A673 (cell line): ENCODE data around the gene SUCLG2. TPM values are rescaled to one million over a fixed set of nuclear protein-coding genes. Genes with fewer than 3 reads are reported as not detected.

Experiments used
- BruUV-seq: library from RNA; stranded (reverse); fragments of 400-500 nt; replicated peaks from 2 replicates; lab custom pipeline; 2021; lab: Mats Ljungman, UMichigan
- CTCF ChIA-PET: fragments of 300-600 bp; sonication (Branson Sonifier 250); formaldehyde crosslinking; loops from one replicate; lab custom pipeline; 2022; ENCODE audit warnings: antibody characterized with exemption; lab: Charles Lee
- POLR2A ChIA-PET: fragments of 300-600 bp; sonication (Branson Sonifier 250); formaldehyde crosslinking; loops from one replicate; lab custom pipeline; 2022; ENCODE audit warnings: antibody characterized with exemption; ENCODE audit not compliant: low non-redundant PET; lab: Charles Lee
- DNase-seq: peaks from one replicate; pipeline ENCODE4 v3.0.0-alpha.2; 2015; ENCODE audit warnings: low spot score
- H3K27ac ChIP-seq: fragments of 200-600 bp; sonication (generic); 2 replicates; pipeline ENCODE4 v1.5.1; 2016; ENCODE audit warnings: mixed run types, low read depth, mild to moderate bottlenecking, mixed read lengths, antibody characterized with exemption, low read length; ENCODE audit not compliant: poor library complexity, severe bottlenecking
- H3K27me3 ChIP-seq: fragments of 200-600 bp; sonication (generic); replicated peaks from 2 replicates; pipeline ENCODE4 v1.6.1; 2017; ENCODE audit warnings: mixed run types, low read depth, mild to moderate bottlenecking, mixed read lengths, antibody characterized with exemption, low read length; ENCODE audit not compliant: insufficient read depth, poor library complexity
- H3K36me3 ChIP-seq: fragments of 200-600 bp; sonication (generic); 2 replicates; pipeline ENCODE4 v1.6.1; 2016; ENCODE audit warnings: mixed run types, mild to moderate bottlenecking, mixed read lengths, antibody characterized with exemption, low read length; ENCODE audit not compliant: insufficient read depth, poor library complexity, severe bottlenecking
- H3K4me1 ChIP-seq: fragments of 200-600 bp; sonication (generic); 2 replicates; pipeline ENCODE4 v1.6.1; 2017; ENCODE audit warnings: mixed run types, mild to moderate bottlenecking, mixed read lengths, antibody characterized with exemption, low read length; ENCODE audit not compliant: insufficient read depth, poor library complexity, severe bottlenecking
- H3K4me3 ChIP-seq: fragments of 200-600 bp; sonication (generic); 2 replicates; pipeline ENCODE4 v1.5.1; 2016; ENCODE audit warnings: low read depth, mixed run types, mild to moderate bottlenecking, mixed read lengths, low read length; ENCODE audit not compliant: poor library complexity, severe bottlenecking
- H3K9me3 ChIP-seq: fragments of 200-600 bp; sonication (generic); 2 replicates; pipeline ENCODE4 v1.6.1; 2016; ENCODE audit warnings: mixed run types, low read depth, mild to moderate bottlenecking, mixed read lengths, antibody characterized with exemption, low read length; ENCODE audit not compliant: poor library complexity, severe bottlenecking
- CTCF ChIP-seq: fragments of 300-800, 200-600 bp; sonication (generic); conservative IDR thresholded peaks from 2 replicates; pipeline ENCODE4 v1.5.1; 2017; ENCODE audit warnings: low read depth, mild to moderate bottlenecking, antibody characterized with exemption, low read length, moderate library complexity, mixed read lengths
- EZH2 ChIP-seq: fragments of 200-600 bp; sonication (generic); IDR thresholded peaks from 2 replicates; pipeline ENCODE4 v1.6.1; 2017; ENCODE audit warnings: borderline replicate concordance, low read depth, mild to moderate bottlenecking, mixed read lengths, antibody characterized with exemption, low read length; ENCODE audit not compliant: poor library complexity, severe bottlenecking
- intact Hi-C: fragments of 100-400 bp; cut with micrococcal nuclease; formaldehyde crosslinking; loops from one replicate; pipeline ENCODE4 v1.10.0; 2022; ENCODE audit not compliant: unreplicated experiment
- total RNA-seq: library from RNA; stranded (reverse); gene quantifications from 2 replicates; pipeline ENCODE4 v1.2.3, GENCODE V29; 2021

The SUCLG2 gene
- total RNA-seq, 1 experiment from 2014 or later: 7.4 TPM

- no peaks in the 10 kb centered on the region for H3K4me1 ChIP-seq
- no peak for DNase-seq
- ChIA-PET POLR2A (no interaction called here), CTCF (no interaction called here)
- no peaks in the 10 kb centered on the region for H3K36me3 ChIP-seq
- no peak overlapping the region for H3K27ac ChIP-seq
- TF ChIP-seq CTCF (no peak), EZH2 (no peak)
- intact Hi-C loops: no loop called here
- no TSS peak for BruUV-seq
- H3K27me3 ChIP-seq: no peaks in the 10 kb centered on the region
- no peak overlapping the region for H3K4me3 ChIP-seq
- no peaks in the 10 kb centered on the region for H3K9me3 ChIP-seq
These were observed 124.5 kb downstream of the SUCLG2 start for GRCh38 chr3:67529915-67530314.

DNA sequence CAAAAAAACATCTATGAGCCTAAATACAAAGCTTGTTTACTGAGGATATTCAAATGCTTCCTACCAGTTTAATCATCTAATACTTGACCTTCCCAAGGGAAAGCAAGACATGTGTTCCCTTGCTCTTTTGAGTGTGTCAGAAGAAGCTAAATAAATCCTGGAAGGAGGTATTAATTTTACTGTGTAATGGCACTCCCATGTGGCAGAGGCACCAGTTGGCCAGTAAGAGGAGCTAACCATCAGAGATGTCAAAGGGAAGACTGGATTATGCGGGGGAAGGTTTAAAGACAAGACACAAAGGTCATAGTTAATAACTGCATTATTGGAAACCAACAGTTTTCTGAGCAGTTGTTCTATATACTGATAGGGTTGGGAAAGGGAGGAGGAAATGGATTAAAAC, 125.1 kb downstream of the SUCLG2 start:
- Histone ChIP-seq H3K27ac (no peak overlapping the region), H3K9me3 (no peaks in the 10 kb centered on the region), H3K4me1 (no peaks in the 10 kb centered on the region), H3K36me3 (no peaks in the 10 kb centered on the region), H3K4me3 (no peak overlapping the region), H3K27me3 (no peaks in the 10 kb centered on the region)
- BruUV-seq: no TSS peak
- DNase-seq: no peak
- intact Hi-C loops: no loop called here
- POLR2A ChIA-PET: no interaction called here
- TF ChIP-seq CTCF (no peak), EZH2 (no peak)
- CTCF ChIA-PET: no interaction called here

- BruUV-seq: no TSS peak
- H3K4me1 ChIP-seq: no peaks in the 10 kb centered on the region
- no peaks in the 10 kb centered on the region for H3K36me3 ChIP-seq
- ChIA-PET CTCF (no interaction called here), POLR2A (no interaction called here)
- H3K27ac ChIP-seq: no peak overlapping the region
- peak; percentile 22 for DNase-seq
- intact Hi-C loops: no loop called here
- no peak for TF ChIP-seq EZH2
- no peak for TF ChIP-seq CTCF
- H3K9me3 ChIP-seq: no peaks in the 10 kb centered on the region
- H3K27me3 ChIP-seq: no peaks in the 10 kb centered on the region
- H3K4me3 ChIP-seq: no peak overlapping the region
These were observed 128.2 kb downstream of the SUCLG2 start for GRCh38 chr3:67526246-67526645.
